GM23248 (cell line): ENCODE results near the gene HSD17B11. TPM values are rescaled to one million over a fixed set of nuclear protein-coding genes. Genes with fewer than 3 reads are reported as not detected.
"Not testable (repeated sequence)": the region's sequence is repeated elsewhere in the genome, so short reads cannot be mapped to it uniquely, and the experiment has no call there.

Experiments used
- DNase-seq: peaks from one replicate; pipeline ENCODE4 v3.0.0-alpha.2; 2015
- H2AFZ ChIP-seq: fragments of 200-600 bp; sonication (generic); 2 replicates; pipeline ENCODE4 v1.6.1; 2016; ENCODE audit warnings: antibody characterized with exemption
- H3F3A ChIP-seq: fragments of 200-600 bp; sonication (generic); 2 replicates; pipeline ENCODE4 v1.6.1; 2016; ENCODE audit warnings: mild to moderate bottlenecking, antibody characterized with exemption, mixed run types; ENCODE audit not compliant: insufficient read depth
- H3K27ac ChIP-seq: fragments of 200-600 bp; sonication (generic); 2 replicates; pipeline ENCODE4 v1.5.1; 2016; ENCODE audit warnings: mild to moderate bottlenecking
- H3K27me3 ChIP-seq: fragments of 200-600 bp; sonication (generic); replicated peaks from 2 replicates; pipeline ENCODE4 v1.6.1; 2016; ENCODE audit warnings: mild to moderate bottlenecking; ENCODE audit not compliant: insufficient read depth
- H3K36me3 ChIP-seq: fragments of 200-600 bp; sonication (generic); 2 replicates; pipeline ENCODE4 v1.6.1; 2016; ENCODE audit warnings: low read depth, mild to moderate bottlenecking
- H3K4me1 ChIP-seq: fragments of 200-600 bp; sonication (generic); 2 replicates; pipeline ENCODE4 v1.6.1; 2016; ENCODE audit warnings: mild to moderate bottlenecking; ENCODE audit not compliant: insufficient read depth
- H3K4me2 ChIP-seq: fragments of 200-600 bp; sonication (generic); one replicate; pipeline ENCODE4 v1.6.1; 2016; ENCODE audit warnings: mild to moderate bottlenecking; ENCODE audit not compliant: unreplicated experiment
- H3K4me3 ChIP-seq: fragments of 200-600 bp; sonication (generic); 2 replicates; pipeline ENCODE4 v1.5.1; 2016; ENCODE audit warnings: mild to moderate bottlenecking
- H3K79me2 ChIP-seq: fragments of 200-600 bp; sonication (generic); 2 replicates; pipeline ENCODE4 v1.6.1; 2016; ENCODE audit warnings: mild to moderate bottlenecking; ENCODE audit not compliant: insufficient read depth
- H3K9ac ChIP-seq: fragments of 200-600 bp; sonication (generic); 2 replicates; pipeline ENCODE4 v1.6.1; 2016; ENCODE audit warnings: mild to moderate bottlenecking
- H3K9me2 ChIP-seq: fragments of 200-600 bp; sonication (generic); 2 replicates; pipeline ENCODE4 v1.6.1; 2016; ENCODE audit warnings: mixed run types, mild to moderate bottlenecking, moderate library complexity; ENCODE audit not compliant: insufficient read depth
- H3K9me3 ChIP-seq: fragments of 200-600 bp; sonication (generic); one replicate; pipeline ENCODE4 v1.6.1; 2017; ENCODE audit warnings: low read depth
- H4K20me1 ChIP-seq: fragments of 200-600 bp; sonication (generic); 2 replicates; pipeline ENCODE4 v1.6.0; 2016; ENCODE audit not compliant: insufficient read depth
- EZH2 ChIP-seq: fragments of 200-600 bp; sonication (generic); IDR thresholded peaks from 2 replicates; pipeline ENCODE4 v1.6.1; 2018; ENCODE audit warnings: antibody characterized with exemption, mild to moderate bottlenecking; ENCODE audit not compliant: insufficient read depth, poor library complexity, severe bottlenecking
- EZH2phosphoT487 ChIP-seq: fragments of 200-600 bp; sonication (generic); IDR thresholded peaks from 2 replicates; pipeline ENCODE4 v1.6.1; 2018; ENCODE audit warnings: antibody characterized with exemption, moderate library complexity, mild to moderate bottlenecking, low read depth; ENCODE audit not compliant: insufficient read depth
- WGBS, 2 experiments: methylation state at CpG; one replicate each; pipeline ENCODE4 v1.1.6; 2015 to 2017; ENCODE audit warnings: low lambda C conversion rate in 2 of 2, low coverage in 1 of 2; ENCODE audit errors: missing lambda C conversion rate in 2 of 2; 5-methylcytosine and 5-hydroxymethylcytosine counted together
- in situ Hi-C: fragments of 300-500 bp; cut with MboI; formaldehyde crosslinking; loops from 2 replicates; pipeline ENCODE4 v1.15.0; 2020
- microRNA-seq: library from miRNA; unstranded; fragments of <30 nt; microRNA quantifications from one replicate; pipeline ENCODE4, GENCODE V29; 2016; ENCODE audit warnings: borderline number of aligned reads
- polyA plus RNA-seq: library from polyadenylated mRNA; unstranded; fragments of >200 nt; fragmentation: Nextera tagmentation; extraction: Ambion mirVana; gene quantifications from 2 replicates; pipeline ENCODE4 v1.2.1, GENCODE V29; 2016
- small RNA-seq: library from RNA; depleted of rRNA; stranded (forward); fragments of <200 nt; gene quantifications from one replicate; pipeline ENCODE3, GENCODE V24; 2014; ENCODE audit warnings: low read depth, low replicate concordance
- total RNA-seq: library from RNA; depleted of rRNA; stranded (reverse); fragments of >200 nt; shearing (Covaris generic); gene quantifications from 2 replicates; pipeline ENCODE4 v1.2.3, GENCODE V29; 2014; rRNA removed

HSD17B11 gene
- total and polyA plus RNA-seq, 2 experiments from 2014 or later, result 31.1 to 37.0 TPM

DNA sequence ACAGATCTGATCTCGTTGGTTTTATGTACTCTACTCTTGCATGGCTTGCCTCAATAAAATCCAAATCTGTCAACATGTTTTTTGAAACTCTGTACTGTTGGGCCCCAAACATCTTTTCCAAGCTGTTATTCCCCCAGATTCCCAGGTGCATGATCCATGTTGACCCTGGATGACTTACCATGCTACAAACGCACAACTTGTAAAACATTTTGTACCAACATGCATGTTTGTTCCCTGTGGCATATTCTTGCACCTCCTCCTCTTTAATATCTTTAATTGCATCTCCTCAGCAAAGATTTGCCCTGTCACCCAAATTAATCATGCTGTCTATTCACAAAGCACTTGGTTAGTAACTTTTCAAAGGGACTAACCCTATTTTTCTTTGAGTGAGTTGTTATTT is 92.6 kb downstream of the HSD17B11 start:
- Histone ChIP-seq H3K4me2 (no peak overlapping the region), H3K4me3 (no peak overlapping the region), H3K9me2 (no peaks in the 10 kb centered on the region), H3K79me2 (no peaks in the 10 kb centered on the region), H4K20me1 (no peaks in the 10 kb centered on the region), H3K9me3 (no peaks in the 10 kb centered on the region), H3F3A (no peaks in the 10 kb centered on the region), H3K36me3 (no peaks in the 10 kb centered on the region), H3K9ac (no peak overlapping the region), H2AFZ (no peak overlapping the region), H3K27ac (no peak overlapping the region), H3K27me3 (peaks cover 4% of the 10 kb centered on the region; the same call in 1 of the 2 replicates), H3K4me1 (no peaks in the 10 kb centered on the region)
- no peak for DNase-seq
- WGBS, 2 experiments, result 38 to 49% methylated on average over 2 of the region's 2 CpGs
- no peak for TF ChIP-seq EZH2
- TF ChIP-seq EZH2phosphoT487, result no peak
- in situ Hi-C loops, result no loop called here

GRCh38 chr4:87294911-87295310 is 96.1 kb downstream of the HSD17B11 start:
- WGBS, 2 experiments, result 49 to 52% methylated on average over 11 of the region's 11 CpGs
- H3K9me3 ChIP-seq, H4K20me1 ChIP-seq: not testable (repeated sequence)

GRCh38 chr4:87293889-87294288 is 97.1 kb downstream of the HSD17B11 start:
- in situ Hi-C loops, H3F3A ChIP-seq, H3K27me3 ChIP-seq, H3K9ac ChIP-seq, H3K27ac ChIP-seq, DNase-seq, H3K9me3 ChIP-seq, H3K9me2 ChIP-seq, H3K79me2 ChIP-seq, H4K20me1 ChIP-seq, H2AFZ ChIP-seq, H3K36me3 ChIP-seq, H3K4me1 ChIP-seq, H3K4me2 ChIP-seq, H3K4me3 ChIP-seq: not testable (repeated sequence)
- WGBS, 2 experiments, result 67% methylated on average over 7 of the region's 7 CpGs

More at GRCh38 chr4:87294911-87295310, 96.1 kb downstream of the HSD17B11 start:
- H3K27me3 ChIP-seq, H3K9ac ChIP-seq, in situ Hi-C loops, H3K36me3 ChIP-seq, H3K79me2 ChIP-seq, H2AFZ ChIP-seq, H3K27ac ChIP-seq, H3K4me3 ChIP-seq, H3K9me2 ChIP-seq, DNase-seq, H3F3A ChIP-seq, H3K4me1 ChIP-seq, H3K4me2 ChIP-seq: not testable (repeated sequence)

- H3K9me3 ChIP-seq, result no peaks in the 10 kb centered on the region
- H3K9me2 ChIP-seq, result no peaks in the 10 kb centered on the region
- 53 to 60% methylated on average over 1 of the region's 1 CpG for WGBS, 2 experiments
- TF ChIP-seq EZH2, result no peak
- TF ChIP-seq EZH2phosphoT487, result no peak
- H3K79me2 ChIP-seq, result no peaks in the 10 kb centered on the region
- no peak overlapping the region for H3K9ac ChIP-seq
- no peak overlapping the region for H3K27ac ChIP-seq
- no peaks in the 10 kb centered on the region for H3K36me3 ChIP-seq
- in situ Hi-C loops, result no loop called here
- no peaks in the 10 kb centered on the region for H3K4me1 ChIP-seq
- no peak overlapping the region for H3K4me3 ChIP-seq
- no peaks in the 10 kb centered on the region for H3F3A ChIP-seq
- no peaks in the 10 kb centered on the region for H3K27me3 ChIP-seq
- H4K20me1 ChIP-seq, result no peaks in the 10 kb centered on the region
- no peak overlapping the region for H3K4me2 ChIP-seq
- DNase-seq, result no peak
- H2AFZ ChIP-seq, result no peak overlapping the region
Measured at GRCh38 chr4:87286970-87287369, 104.0 kb downstream of the HSD17B11 start.

Small RNAs within 50 kb of the gene (microRNA-seq; reads per million reads assigned to microRNA genes)
- gene MIR5705, result not detected

Small RNAs within 50 kb of the gene (small RNA-seq; reads per million reads assigned to genes)
- not detected for gene MIR5705
- gene RN7SL681P, result not detected

Other genes with a start within 250 kb of the HSD17B11 start
- 6.7 and 7.9 TPM in 2 replicates for gene KLHL8, start 170.6 kb downstream of the HSD17B11 start, total RNA-seq
- gene KLHL8, start 170.6 kb downstream of the HSD17B11 start, polyA plus RNA-seq, result 7.5 and 7.8 TPM in 2 replicates
- not detected in 2 replicates for gene HSD17B13, start 68.3 kb downstream of the HSD17B11 start, total RNA-seq
- not detected in 2 replicates for gene HSD17B13, start 68.3 kb downstream of the HSD17B11 start, polyA plus RNA-seq
- 9.4 and 11.2 TPM in 2 replicates for gene NUDT9, start 31.4 kb upstream of the HSD17B11 start, total RNA-seq
- gene NUDT9, start 31.4 kb upstream of the HSD17B11 start, polyA plus RNA-seq, result 34.8 and 36.4 TPM in 2 replicates
- not detected in 2 replicates for gene SPARCL1, start 138.2 kb upstream of the HSD17B11 start, total RNA-seq
- not detected in 2 replicates for gene SPARCL1, start 138.2 kb upstream of the HSD17B11 start, polyA plus RNA-seq
- not detected in 2 replicates for gene DSPP, start 217.3 kb upstream of the HSD17B11 start, total RNA-seq
- not detected in 2 replicates for gene DSPP, start 217.3 kb upstream of the HSD17B11 start, polyA plus RNA-seq